ENCODE data around the gene C14orf119. TPM values are rescaled to one million over a fixed set of nuclear protein-coding genes. Genes with fewer than 3 reads are reported as not detected.

The C14orf119 gene
- total RNA-seq, 2 donors from 2014 or later: 18.0 to 18.4 TPM

DNA sequence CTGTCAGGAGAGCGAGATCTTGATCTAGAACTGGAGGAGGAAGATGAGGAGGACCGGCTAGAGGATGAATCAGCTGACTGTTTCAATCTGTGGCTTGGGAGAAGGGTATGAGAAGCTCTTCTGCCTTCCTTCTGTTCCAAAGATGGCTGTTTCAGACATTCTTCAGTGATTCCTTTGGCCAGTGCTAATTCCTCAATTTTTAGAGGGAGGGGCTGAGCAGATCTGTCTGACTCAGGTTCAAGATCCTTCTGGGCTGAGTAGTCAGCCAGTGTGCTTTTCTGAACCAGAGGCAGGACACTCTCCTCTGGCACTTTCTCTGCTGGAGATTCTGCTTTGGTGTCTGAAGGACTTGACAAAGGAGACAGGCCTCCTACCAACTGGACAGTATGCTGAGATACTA is 15.6 kb upstream of the C14orf119 start:
- Histone ChIP-seq H3K27ac (peak overlapping the region; percentile 2 to 46), H3K36me3 (peaks cover 68% of the 10 kb centered on the region), H3K4me3 (no peak overlapping the region), H3K27me3 (replicated peaks; ENCODE audit: insufficient read depth) (no peaks in the 10 kb centered on the region), H3K4me1 (ENCODE audit: control insufficient read depth in 1 of 2, low read depth in 2 of 2) (peaks cover 7 to 21% of the 10 kb centered on the region in 2 donors), H3K9me3 (no peaks in the 10 kb centered on the region)
- TF ChIP-seq, protein P1, sequence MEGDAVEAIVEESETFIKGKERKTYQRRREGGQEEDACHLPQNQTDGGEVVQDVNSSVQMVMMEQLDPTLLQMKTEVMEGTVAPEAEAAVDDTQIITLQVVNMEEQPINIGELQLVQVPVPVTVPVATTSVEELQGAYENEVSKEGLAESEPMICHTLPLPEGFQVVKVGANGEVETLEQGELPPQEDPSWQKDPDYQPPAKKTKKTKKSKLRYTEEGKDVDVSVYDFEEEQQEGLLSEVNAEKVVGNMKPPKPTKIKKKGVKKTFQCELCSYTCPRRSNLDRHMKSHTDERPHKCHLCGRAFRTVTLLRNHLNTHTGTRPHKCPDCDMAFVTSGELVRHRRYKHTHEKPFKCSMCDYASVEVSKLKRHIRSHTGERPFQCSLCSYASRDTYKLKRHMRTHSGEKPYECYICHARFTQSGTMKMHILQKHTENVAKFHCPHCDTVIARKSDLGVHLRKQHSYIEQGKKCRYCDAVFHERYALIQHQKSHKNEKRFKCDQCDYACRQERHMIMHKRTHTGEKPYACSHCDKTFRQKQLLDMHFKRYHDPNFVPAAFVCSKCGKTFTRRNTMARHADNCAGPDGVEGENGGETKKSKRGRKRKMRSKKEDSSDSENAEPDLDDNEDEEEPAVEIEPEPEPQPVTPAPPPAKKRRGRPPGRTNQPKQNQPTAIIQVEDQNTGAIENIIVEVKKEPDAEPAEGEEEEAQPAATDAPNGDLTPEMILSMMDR (IDR thresholded peaks at IDR 0.05): no peak
- no peak for ATAC-seq (ENCODE audit: insufficient number of reproducible peaks, low FRiP score, low read depth)
- DNase-seq (ENCODE audit: low spot score): no peak

DNA sequence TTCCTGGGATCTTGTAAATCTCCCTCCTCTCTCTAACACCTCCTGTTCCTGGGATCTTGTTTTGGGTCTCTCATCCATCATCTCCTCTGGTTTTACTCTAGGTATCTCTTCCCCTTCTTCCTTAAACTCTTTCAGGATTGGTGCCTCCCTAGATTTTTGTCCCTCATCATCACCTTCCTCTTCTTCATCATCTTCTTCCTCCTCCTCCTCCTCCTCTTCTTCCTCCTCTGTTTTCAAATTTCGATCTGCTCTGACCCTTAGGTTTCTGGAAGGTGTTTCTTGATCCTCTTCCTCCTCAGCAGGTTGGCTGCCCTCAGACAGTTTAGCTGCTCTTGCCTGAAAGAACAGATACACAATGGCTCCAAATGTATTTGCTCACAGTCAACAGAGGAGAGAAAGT is 14.8 kb upstream of the C14orf119 start:
- Histone ChIP-seq H3K36me3 (peaks cover 68% of the 10 kb centered on the region), H3K4me1 (ENCODE audit: control insufficient read depth in 1 of 2, low read depth in 2 of 2) (peaks cover 7 to 21% of the 10 kb centered on the region in 2 donors), H3K9me3 (no peaks in the 10 kb centered on the region), H3K27me3 (replicated peaks; ENCODE audit: insufficient read depth) (no peaks in the 10 kb centered on the region), H3K4me3 (no peak overlapping the region), H3K27ac (no peak overlapping the region)
- TF ChIP-seq, protein P1 (IDR thresholded peaks at IDR 0.05): no peak
- DNase-seq (ENCODE audit: low spot score) (no peak), ATAC-seq (ENCODE audit: insufficient number of reproducible peaks, low FRiP score, low read depth) (no peak)

DNA sequence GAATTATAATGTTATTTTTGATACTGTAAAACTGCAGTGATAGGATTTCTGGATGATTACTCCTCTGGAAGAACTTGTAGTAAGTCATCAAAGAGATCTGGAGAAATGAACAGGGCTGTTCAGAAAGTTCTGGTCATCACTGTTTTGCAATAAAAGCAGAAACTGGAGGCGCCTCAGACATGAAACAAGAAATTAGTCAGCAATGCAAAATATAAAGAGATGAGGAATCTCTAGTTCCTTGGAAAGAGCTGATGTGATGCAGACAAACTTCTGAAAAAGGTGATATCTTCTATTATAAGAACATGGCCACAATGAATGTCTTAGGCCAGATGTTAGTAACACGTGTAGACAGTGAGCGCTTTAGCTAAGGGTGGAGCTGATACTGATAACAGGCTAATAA is 9.8 kb upstream of the C14orf119 start:
- no peak overlapping the region for H3K27ac ChIP-seq
- H3K36me3 ChIP-seq: peaks cover 68% of the 10 kb centered on the region
- TF ChIP-seq, protein P1 (IDR thresholded peaks at IDR 0.05): no peak
- H3K4me3 ChIP-seq: no peak overlapping the region
- H3K4me1 ChIP-seq (ENCODE audit: control insufficient read depth in 1 of 2, low read depth in 2 of 2): no peaks in the 10 kb centered on the region
- H3K9me3 ChIP-seq: no peaks in the 10 kb centered on the region
- DNase-seq (ENCODE audit: low spot score): no peak
- ATAC-seq (ENCODE audit: insufficient number of reproducible peaks, low FRiP score, low read depth): no peak
- H3K27me3 ChIP-seq (replicated peaks; ENCODE audit: insufficient read depth): no peaks in the 10 kb centered on the region

DNA sequence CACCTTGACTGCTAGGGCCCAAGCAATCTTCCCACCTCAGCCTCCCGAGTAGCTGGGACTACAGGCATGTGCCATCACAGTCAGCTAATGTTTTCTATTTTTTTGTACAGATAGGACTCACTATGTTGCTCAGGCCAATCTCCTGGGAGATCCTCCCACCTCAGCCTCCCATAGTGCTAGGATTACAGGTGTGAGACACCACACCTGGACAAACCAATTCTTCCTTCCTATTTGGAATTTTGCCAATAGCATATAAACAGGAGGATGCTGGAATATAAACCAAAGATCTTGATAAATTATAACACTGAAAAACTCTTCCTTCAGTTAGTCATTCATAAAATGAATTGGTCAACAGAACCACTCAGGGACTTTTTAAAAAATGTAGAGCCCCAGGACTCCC is 8.7 kb upstream of the C14orf119 start:
- Histone ChIP-seq H3K27me3 (replicated peaks; ENCODE audit: insufficient read depth) (no peaks in the 10 kb centered on the region), H3K27ac (no peak overlapping the region), H3K4me1 (ENCODE audit: control insufficient read depth in 1 of 2, low read depth in 2 of 2) (no peaks in the 10 kb centered on the region), H3K36me3 (peaks cover 68% of the 10 kb centered on the region), H3K4me3 (no peak overlapping the region), H3K9me3 (no peaks in the 10 kb centered on the region)
- ATAC-seq (ENCODE audit: insufficient number of reproducible peaks, low FRiP score, low read depth) (no peak), DNase-seq (ENCODE audit: low spot score) (no peak)
- TF ChIP-seq, protein P1 (IDR thresholded peaks at IDR 0.05): no peak

DNA sequence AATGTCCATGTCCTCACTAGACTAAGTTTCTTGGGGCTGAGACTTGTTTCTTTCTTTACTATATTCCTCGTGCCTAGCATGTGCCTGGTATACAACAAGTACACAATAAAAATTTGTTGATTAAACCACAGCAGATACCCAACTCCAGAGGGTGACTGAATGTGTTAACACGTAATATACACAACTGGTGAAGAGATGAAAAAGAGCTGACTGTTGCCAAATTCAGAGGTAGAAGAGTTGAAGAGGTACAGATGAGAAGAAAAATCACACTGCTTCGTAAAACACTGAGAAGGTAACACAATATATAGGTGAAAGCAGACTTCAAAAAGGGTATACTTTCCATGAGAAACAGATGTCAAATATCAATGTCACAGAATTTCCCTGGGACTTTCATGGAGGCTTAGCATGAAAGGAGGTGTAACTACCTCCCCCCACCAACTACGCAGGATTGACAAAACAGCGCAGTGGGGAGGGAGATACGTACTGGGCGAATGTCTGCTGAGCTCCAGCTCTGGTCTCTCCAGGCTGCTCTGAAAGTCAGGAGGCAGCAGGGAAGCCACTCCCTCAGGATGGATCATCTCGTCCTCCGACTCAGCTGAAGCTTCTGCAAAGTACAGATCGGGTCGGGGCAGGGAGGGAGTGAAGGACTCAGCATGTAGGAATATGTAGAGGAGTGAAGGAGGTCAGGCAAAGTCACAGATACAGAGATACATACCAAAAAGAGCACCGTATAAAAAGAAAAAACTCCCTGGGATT is 5.6 kb upstream of the C14orf119 start:
- H3K27me3 ChIP-seq (replicated peaks; ENCODE audit: insufficient read depth): no peaks in the 10 kb centered on the region
- H3K27ac ChIP-seq: no peak overlapping the region
- no peaks in the 10 kb centered on the region for H3K9me3 ChIP-seq
- ATAC-seq (ENCODE audit: insufficient number of reproducible peaks, low FRiP score, low read depth) (no peak), DNase-seq (ENCODE audit: low spot score) (no peak)
- TF ChIP-seq, protein P1 (IDR thresholded peaks at IDR 0.05): no peak
- H3K36me3 ChIP-seq: peaks cover 61% of the 10 kb centered on the region
- H3K4me3 ChIP-seq: no peak overlapping the region
- H3K4me1 ChIP-seq (ENCODE audit: control insufficient read depth in 1 of 2, low read depth in 2 of 2): peaks cover 11 to 20% of the 10 kb centered on the region in 2 donors
